ENCODE measurements around the gene EMC10.

The EMC10 gene

DNA sequence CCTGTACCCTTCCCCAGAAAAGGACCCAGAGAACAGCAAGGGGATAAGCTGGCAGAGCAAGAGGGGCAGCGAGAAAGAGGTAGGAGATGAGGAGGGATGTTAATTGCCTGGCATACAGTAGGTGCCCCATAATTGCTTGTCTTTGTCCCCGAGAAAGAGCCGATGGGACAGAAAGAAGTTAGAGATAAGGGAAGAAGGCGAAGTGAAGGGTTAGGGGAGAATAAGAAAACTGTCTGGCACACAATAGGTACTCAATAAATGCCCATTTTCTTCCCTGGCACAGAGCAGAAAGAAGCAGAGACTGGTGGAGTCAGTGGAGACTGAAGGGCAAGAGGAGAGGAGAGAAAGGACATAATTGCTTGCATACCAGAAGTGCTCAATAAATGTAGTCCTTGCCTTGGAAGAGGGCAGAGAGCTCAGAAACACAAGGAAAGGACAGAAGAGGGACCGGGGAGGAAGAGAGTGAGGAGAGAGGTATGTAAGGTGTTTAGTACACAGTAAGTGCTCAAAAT, 18.8 kb downstream of the EMC10 start:
- H3K4me2 ChIP-seq (ENCODE audit: low read length, poor library complexity, severe bottlenecking): no peak overlapping the region
- H3K14ac ChIP-seq (ENCODE audit: low read length in 2 of 2): no peak overlapping the region
- no peak overlapping the region for H2BK5ac ChIP-seq (ENCODE audit: low read depth, low read length, poor library complexity, severe bottlenecking)
- H3K4me3 ChIP-seq (ENCODE audit: insufficient read depth in 1 of 2, low read depth in 1 of 2, low read length in 2 of 2): no peak overlapping the region
- no peak overlapping the region for H3K27ac ChIP-seq (ENCODE audit: low read length, poor library complexity, severe bottlenecking)
- peaks cover 16 to 83% of the 10 kb centered on the region in 2 experiments for H3K27me3 ChIP-seq (ENCODE audit: control insufficient read depth in 1 of 2, insufficient read depth in 1 of 2, low read length in 2 of 2)
- H3K23ac ChIP-seq (ENCODE audit: low read length in 2 of 2): no peak overlapping the region
- H2AFZ ChIP-seq (ENCODE audit: low read depth, low read length): no peak overlapping the region
- H4K91ac ChIP-seq (ENCODE audit: low read length): no peak overlapping the region
- H2BK12ac ChIP-seq (ENCODE audit: low read length in 2 of 2): no peak overlapping the region
- peaks cover 0 to 11% of the 10 kb centered on the region in 2 experiments for H3K36me3 ChIP-seq (ENCODE audit: control insufficient read depth in 1 of 2, insufficient read depth in 2 of 2, low read depth in 1 of 2, low read length in 2 of 2)
- no peak for DNase-seq
- H3K18ac ChIP-seq (ENCODE audit: low read depth in 1 of 2, low read length in 2 of 2): no peak overlapping the region
- no peak overlapping the region for H2AK5ac ChIP-seq (ENCODE audit: low read length, severe bottlenecking)
- WGBS: 81% methylated on average over 5 of the region's 5 CpGs
- H3K4ac ChIP-seq (ENCODE audit: low read depth in 1 of 2, low read length in 2 of 2): no peak overlapping the region
- H3K79me1 ChIP-seq (replicated peaks; ENCODE audit: low read length, poor library complexity, severe bottlenecking): no peaks in the 10 kb centered on the region
- H4K8ac ChIP-seq (ENCODE audit: low read length): no peak overlapping the region
- no peak overlapping the region for H2BK15ac ChIP-seq (ENCODE audit: low read depth, poor library complexity, severe bottlenecking)
- peaks cover under 1% of the 10 kb centered on the region for H3K4me1 ChIP-seq (ENCODE audit: control insufficient read depth, insufficient read depth, low read depth, low read length)
- no peak overlapping the region for H2BK120ac ChIP-seq (ENCODE audit: low read depth, low read length)
- no peak overlapping the region for H3K9ac ChIP-seq (ENCODE audit: low read length)
- H3K9me3 ChIP-seq (ENCODE audit: control insufficient read depth, low read length): peaks cover 2% of the 10 kb centered on the region

- no peak overlapping the region for H2BK120ac ChIP-seq (ENCODE audit: low read depth, low read length)
- H2AK5ac ChIP-seq (ENCODE audit: low read length, severe bottlenecking): no peak overlapping the region
- H3K27me3 ChIP-seq (ENCODE audit: control insufficient read depth in 1 of 2, insufficient read depth in 1 of 2, low read length in 2 of 2): peaks cover 12 to 83% of the 10 kb centered on the region in 2 experiments
- H3K79me1 ChIP-seq (replicated peaks; ENCODE audit: low read length, poor library complexity, severe bottlenecking): no peaks in the 10 kb centered on the region
- H3K9me3 ChIP-seq (ENCODE audit: control insufficient read depth, low read length): no peaks in the 10 kb centered on the region
- WGBS: 62% methylated on average over 19 of the region's 30 CpGs
- H3K14ac ChIP-seq (ENCODE audit: low read length in 2 of 2): no peak overlapping the region
- no peak overlapping the region for H3K27ac ChIP-seq (ENCODE audit: low read length, poor library complexity, severe bottlenecking)
- H2BK12ac ChIP-seq (ENCODE audit: low read length in 2 of 2): no peak overlapping the region
- no peak overlapping the region for H3K4ac ChIP-seq (ENCODE audit: low read depth in 1 of 2, low read length in 2 of 2)
- peaks cover 0 to 6% of the 10 kb centered on the region in 2 experiments for H3K36me3 ChIP-seq (ENCODE audit: control insufficient read depth in 1 of 2, insufficient read depth in 2 of 2, low read depth in 1 of 2, low read length in 2 of 2)
- no peak overlapping the region for H3K18ac ChIP-seq (ENCODE audit: low read depth in 1 of 2, low read length in 2 of 2)
- no peak overlapping the region for H3K9ac ChIP-seq (ENCODE audit: low read length)
- H3K4me3 ChIP-seq (ENCODE audit: insufficient read depth in 1 of 2, low read depth in 1 of 2, low read length in 2 of 2): no peak overlapping the region
- H4K91ac ChIP-seq (ENCODE audit: low read length): no peak overlapping the region
- DNase-seq: no peak
- H3K4me2 ChIP-seq (ENCODE audit: low read length, poor library complexity, severe bottlenecking): no peak overlapping the region
- H2BK5ac ChIP-seq (ENCODE audit: low read depth, low read length, poor library complexity, severe bottlenecking): no peak overlapping the region
- peaks cover 5% of the 10 kb centered on the region for H3K4me1 ChIP-seq (ENCODE audit: control insufficient read depth, insufficient read depth, low read depth, low read length)
- H4K8ac ChIP-seq (ENCODE audit: low read length): no peak overlapping the region
- H3K23ac ChIP-seq (ENCODE audit: low read length in 2 of 2): no peak overlapping the region
- H2BK15ac ChIP-seq (ENCODE audit: low read depth, poor library complexity, severe bottlenecking): no peak overlapping the region
- no peak overlapping the region for H2AFZ ChIP-seq (ENCODE audit: low read depth, low read length)
Measured at GRCh38 chr19:50496189-50497021, 20.1 kb downstream of the EMC10 start.

GRCh38 chr19:50497022-50497405, 20.7 kb downstream of the EMC10 start:
- H3K27ac ChIP-seq (ENCODE audit: low read length, poor library complexity, severe bottlenecking): no peak overlapping the region
- H2AFZ ChIP-seq (ENCODE audit: low read depth, low read length): no peak overlapping the region
- peaks cover 6 to 80% of the 10 kb centered on the region in 2 experiments for H3K27me3 ChIP-seq (ENCODE audit: control insufficient read depth in 1 of 2, insufficient read depth in 1 of 2, low read length in 2 of 2)
- H2BK5ac ChIP-seq (ENCODE audit: low read depth, low read length, poor library complexity, severe bottlenecking): no peak overlapping the region
- H3K14ac ChIP-seq (ENCODE audit: low read length in 2 of 2): no peak overlapping the region
- H2BK12ac ChIP-seq (ENCODE audit: low read length in 2 of 2): no peak overlapping the region
- H4K8ac ChIP-seq (ENCODE audit: low read length): no peak overlapping the region
- DNase-seq: no peak
- no peak overlapping the region for H3K18ac ChIP-seq (ENCODE audit: low read depth in 1 of 2, low read length in 2 of 2)
- H4K91ac ChIP-seq (ENCODE audit: low read length): no peak overlapping the region
- no peak overlapping the region for H3K23ac ChIP-seq (ENCODE audit: low read length in 2 of 2)
- H3K4me1 ChIP-seq (ENCODE audit: control insufficient read depth, insufficient read depth, low read depth, low read length): peaks cover 5% of the 10 kb centered on the region
- H3K36me3 ChIP-seq (ENCODE audit: control insufficient read depth in 1 of 2, insufficient read depth in 2 of 2, low read depth in 1 of 2, low read length in 2 of 2): peaks cover 0 to 6% of the 10 kb centered on the region in 2 experiments
- no peak overlapping the region for H2AK5ac ChIP-seq (ENCODE audit: low read length, severe bottlenecking)
- H3K9ac ChIP-seq (ENCODE audit: low read length): no peak overlapping the region
- H3K4me2 ChIP-seq (ENCODE audit: low read length, poor library complexity, severe bottlenecking): no peak overlapping the region
- no peak overlapping the region for H3K4me3 ChIP-seq (ENCODE audit: insufficient read depth in 1 of 2, low read depth in 1 of 2, low read length in 2 of 2)
- H2BK15ac ChIP-seq (ENCODE audit: low read depth, poor library complexity, severe bottlenecking): no peak overlapping the region
- H3K9me3 ChIP-seq (ENCODE audit: control insufficient read depth, low read length): no peaks in the 10 kb centered on the region
- no peak overlapping the region for H3K4ac ChIP-seq (ENCODE audit: low read depth in 1 of 2, low read length in 2 of 2)
- WGBS: 75% methylated on average over 8 of the region's 8 CpGs
- H2BK120ac ChIP-seq (ENCODE audit: low read depth, low read length): no peak overlapping the region
- H3K79me1 ChIP-seq (replicated peaks; ENCODE audit: low read length, poor library complexity, severe bottlenecking): no peaks in the 10 kb centered on the region

- H3K9ac ChIP-seq (ENCODE audit: low read length): no peak overlapping the region
- H4K8ac ChIP-seq (ENCODE audit: low read length): no peak overlapping the region
- no peak overlapping the region for H2BK15ac ChIP-seq (ENCODE audit: low read depth, poor library complexity, severe bottlenecking)
- H3K27me3 ChIP-seq (ENCODE audit: control insufficient read depth in 1 of 2, insufficient read depth in 1 of 2, low read length in 2 of 2): peaks cover 4 to 66% of the 10 kb centered on the region in 2 experiments
- H3K4me3 ChIP-seq (ENCODE audit: insufficient read depth in 1 of 2, low read depth in 1 of 2, low read length in 2 of 2): no peak overlapping the region
- H2BK5ac ChIP-seq (ENCODE audit: low read depth, low read length, poor library complexity, severe bottlenecking): no peak overlapping the region
- H3K14ac ChIP-seq (ENCODE audit: low read length in 2 of 2): no peak overlapping the region
- peaks cover 0 to 6% of the 10 kb centered on the region in 2 experiments for H3K36me3 ChIP-seq (ENCODE audit: control insufficient read depth in 1 of 2, insufficient read depth in 2 of 2, low read depth in 1 of 2, low read length in 2 of 2)
- no peaks in the 10 kb centered on the region for H3K9me3 ChIP-seq (ENCODE audit: control insufficient read depth, low read length)
- H3K4ac ChIP-seq (ENCODE audit: low read depth in 1 of 2, low read length in 2 of 2): no peak overlapping the region
- DNase-seq: no peak
- 68% methylated on average over 11 of the region's 11 CpGs for WGBS
- no peak overlapping the region for H3K27ac ChIP-seq (ENCODE audit: low read length, poor library complexity, severe bottlenecking)
- H3K4me2 ChIP-seq (ENCODE audit: low read length, poor library complexity, severe bottlenecking): no peak overlapping the region
- H2AK5ac ChIP-seq (ENCODE audit: low read length, severe bottlenecking): no peak overlapping the region
- H4K91ac ChIP-seq (ENCODE audit: low read length): no peak overlapping the region
- no peaks in the 10 kb centered on the region for H3K79me1 ChIP-seq (replicated peaks; ENCODE audit: low read length, poor library complexity, severe bottlenecking)
- H2BK12ac ChIP-seq (ENCODE audit: low read length in 2 of 2): no peak overlapping the region
- H2AFZ ChIP-seq (ENCODE audit: low read depth, low read length): no peak overlapping the region
- no peak overlapping the region for H2BK120ac ChIP-seq (ENCODE audit: low read depth, low read length)
- no peak overlapping the region for H3K18ac ChIP-seq (ENCODE audit: low read depth in 1 of 2, low read length in 2 of 2)
- peaks cover 5% of the 10 kb centered on the region for H3K4me1 ChIP-seq (ENCODE audit: control insufficient read depth, insufficient read depth, low read depth, low read length)
- no peak overlapping the region for H3K23ac ChIP-seq (ENCODE audit: low read length in 2 of 2)
Measured at GRCh38 chr19:50498219-50499056, 22.1 kb downstream of the EMC10 start.
